ENCODE results near the gene FARS2. TPM values are rescaled to one million over a fixed set of nuclear protein-coding genes. Genes with fewer than 3 reads are reported as not detected.

The FARS2 gene
- total RNA-seq, 2 experiments from 2014 or later, result 15.7 to 18.5 TPM

- TF ChIP-seq CTCF (IDR thresholded peaks at IDR 0.05), result no peak
- no peak for ATAC-seq
- CTCF ChIA-PET, result interaction anchor here (1.0 to 1.5 kb wide), 2 partner anchors 139 to 202 kb away, joined by 3 to 4 read pairs; no protein-coding TSS in a partner anchor
Observed at GRCh38 chr6:5345324-5345723, 84.0 kb downstream of the FARS2 start.

GRCh38 chr6:5351552-5352210, 90.4 kb downstream of the FARS2 start:
- peaks cover 13% of the 10 kb centered on the region for H3K4me1 Mint-ChIP-seq (ENCODE audit: low read depth)
- TF ChIP-seq CTCF (IDR thresholded peaks at IDR 0.05), result no peak
- H3K36me3 Mint-ChIP-seq (ENCODE audit: low read depth), result peaks cover 16% of the 10 kb centered on the region
- no peak for ATAC-seq
- no peak for DNase-seq
- H3K27me3 Mint-ChIP-seq, result no peaks in the 10 kb centered on the region
- intact Hi-C loops (cut with micrococcal nuclease), result no loop called here
- no peak overlapping the region for H3K27ac Mint-ChIP-seq
- ChIA-PET POLR2A (interaction anchor here (1.2 kb wide), 1 partner anchor 201 kb away, joined by 3 read pairs; no protein-coding TSS in a partner anchor), CTCF (interaction anchor here (0.6 to 1.3 kb wide), 3 partner anchors 28 to 208 kb away, joined by 3 to 4 read pairs (median 3); no protein-coding TSS in a partner anchor)
- H3K9me3 Mint-ChIP-seq, result peaks cover 2% of the 10 kb centered on the region
- H3K4me3 Mint-ChIP-seq, result no peak overlapping the region

More at GRCh38 chr6:5345324-5345723, 84.0 kb downstream of the FARS2 start:
- Mint-ChIP-seq H3K27ac (no peak overlapping the region), H3K4me3 (no peak overlapping the region), H3K36me3 (ENCODE audit: low read depth) (peaks cover 17% of the 10 kb centered on the region), H3K27me3 (no peaks in the 10 kb centered on the region), H3K4me1 (ENCODE audit: low read depth) (peaks cover 7% of the 10 kb centered on the region), H3K9me3 (peaks cover 2% of the 10 kb centered on the region)
- DNase-seq, result no peak
- POLR2A ChIA-PET, result no interaction called here
- intact Hi-C loops (cut with micrococcal nuclease), result no loop called here

GRCh38 chr6:5353971-5354370, 92.7 kb downstream of the FARS2 start:
- no peak for ATAC-seq
- POLR2A ChIA-PET, result no interaction called here
- DNase-seq, result no peak
- CTCF ChIA-PET, result no interaction called here
- Mint-ChIP-seq H3K27ac (no peak overlapping the region), H3K27me3 (no peaks in the 10 kb centered on the region), H3K9me3 (no peaks in the 10 kb centered on the region), H3K4me3 (no peak overlapping the region), H3K36me3 (ENCODE audit: low read depth) (peaks cover 3% of the 10 kb centered on the region), H3K4me1 (ENCODE audit: low read depth) (peaks cover 13% of the 10 kb centered on the region)
- no peak for TF ChIP-seq CTCF (IDR thresholded peaks at IDR 0.05)
- intact Hi-C loops (cut with micrococcal nuclease), result no loop called here

GRCh38 chr6:5357486-5357885, 96.2 kb downstream of the FARS2 start:
- H3K36me3 Mint-ChIP-seq (ENCODE audit: low read depth), result peaks cover 3% of the 10 kb centered on the region
- no peak for ATAC-seq
- H3K27ac Mint-ChIP-seq, result no peak overlapping the region
- ChIA-PET CTCF (interaction anchor here (1.3 kb wide), 1 partner anchor 161 kb away, joined by 3 read pairs; no protein-coding TSS in a partner anchor), POLR2A (no interaction called here)
- TF ChIP-seq CTCF (IDR thresholded peaks at IDR 0.05), result no peak
- H3K4me1 Mint-ChIP-seq (ENCODE audit: low read depth), result peaks cover 15% of the 10 kb centered on the region
- no peak for DNase-seq
- intact Hi-C loops (cut with micrococcal nuclease), result no loop called here
- H3K27me3 Mint-ChIP-seq, result no peaks in the 10 kb centered on the region
- no peak overlapping the region for H3K4me3 Mint-ChIP-seq
- H3K9me3 Mint-ChIP-seq, result no peaks in the 10 kb centered on the region

- no peaks in the 10 kb centered on the region for H3K9me3 Mint-ChIP-seq
- intact Hi-C loops (cut with micrococcal nuclease), result no loop called here
- ChIA-PET CTCF (interaction anchor here (1.0 kb wide), 1 partner anchor 216 kb away, joined by 3 read pairs; no protein-coding TSS in a partner anchor), POLR2A (no interaction called here)
- H3K36me3 Mint-ChIP-seq (ENCODE audit: low read depth), result no peaks in the 10 kb centered on the region
- H3K4me1 Mint-ChIP-seq (ENCODE audit: low read depth), result peaks cover 5% of the 10 kb centered on the region
- ATAC-seq, result no peak
- DNase-seq, result no peak
- H3K27ac Mint-ChIP-seq, result no peak overlapping the region
- no peak overlapping the region for H3K4me3 Mint-ChIP-seq
- no peak for TF ChIP-seq CTCF (IDR thresholded peaks at IDR 0.05)
- no peaks in the 10 kb centered on the region for H3K27me3 Mint-ChIP-seq
Observed at GRCh38 chr6:5359417-5359816, 98.1 kb downstream of the FARS2 start.

All from activated CD8-positive, alpha-beta T cell treated with anti-CD3 and anti-CD28 coated beads for 36 hours (primary cell).